Cortex of kidney (tissue), 1 donor: Measurements from ENCODE around the gene SHC2.
"Not testable (repeated sequence)": the region's sequence is repeated elsewhere in the genome, so short reads cannot be mapped to it uniquely, and the experiment has no call there.

Source experiments
- DNase-seq: peaks from one replicate; lab custom pipeline; 2025; lab: John Stamatoyannopoulos, UW

The SHC2 gene

DNA sequence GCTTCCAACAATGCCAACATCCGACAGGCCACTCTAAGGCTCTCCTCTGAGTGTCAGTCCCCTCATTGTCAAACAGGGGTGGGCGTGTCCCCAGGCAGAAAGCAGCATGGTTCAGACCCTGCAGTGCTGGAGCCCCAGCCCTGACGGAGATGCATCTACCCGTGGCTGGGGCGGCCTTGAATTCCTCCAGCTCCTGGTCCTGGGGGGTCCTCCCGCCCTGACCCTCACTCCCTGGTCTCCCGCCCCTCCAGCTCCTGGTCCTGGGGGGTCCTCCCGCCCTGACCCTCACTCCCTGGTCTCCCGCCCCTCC lies 38.0 kb downstream of the SHC2 start:
- DNase-seq, result not testable (repeated sequence)

DNA sequence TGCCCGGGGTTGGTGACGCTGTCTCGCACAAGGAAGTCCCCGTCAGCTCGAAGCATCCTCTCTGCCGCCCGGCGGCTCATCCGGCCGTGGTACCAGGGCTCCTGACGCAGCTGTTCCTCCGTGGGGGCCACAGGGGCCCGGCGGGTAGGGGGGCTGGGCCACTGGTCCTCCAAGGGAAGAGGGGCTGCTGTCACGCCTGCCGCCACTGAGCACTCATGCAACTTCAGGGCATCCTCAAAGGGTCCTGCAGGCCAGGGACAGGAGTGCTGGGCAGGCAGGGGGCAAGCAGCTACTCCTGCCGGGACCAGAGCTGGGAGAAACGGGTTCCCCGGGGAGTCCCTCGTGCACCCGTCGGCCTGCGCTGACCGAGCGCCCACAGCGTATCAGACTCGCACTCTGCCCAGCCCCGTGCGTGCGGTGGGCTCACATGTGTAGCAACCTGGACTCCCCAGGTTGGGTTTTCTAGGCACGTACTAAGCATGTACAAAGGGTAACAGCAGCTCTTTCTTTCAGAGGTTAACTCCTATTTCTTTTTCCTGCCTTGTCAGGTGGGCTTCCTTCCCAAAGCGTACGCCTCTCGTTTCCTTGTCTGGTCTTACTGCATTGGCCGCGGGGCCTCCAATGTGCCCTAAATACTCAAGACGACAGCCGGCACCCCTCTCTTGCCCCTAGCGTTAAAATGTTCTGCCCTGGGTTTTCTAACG lies 38.5 kb downstream of the SHC2 start:
- no peak for DNase-seq

DNA sequence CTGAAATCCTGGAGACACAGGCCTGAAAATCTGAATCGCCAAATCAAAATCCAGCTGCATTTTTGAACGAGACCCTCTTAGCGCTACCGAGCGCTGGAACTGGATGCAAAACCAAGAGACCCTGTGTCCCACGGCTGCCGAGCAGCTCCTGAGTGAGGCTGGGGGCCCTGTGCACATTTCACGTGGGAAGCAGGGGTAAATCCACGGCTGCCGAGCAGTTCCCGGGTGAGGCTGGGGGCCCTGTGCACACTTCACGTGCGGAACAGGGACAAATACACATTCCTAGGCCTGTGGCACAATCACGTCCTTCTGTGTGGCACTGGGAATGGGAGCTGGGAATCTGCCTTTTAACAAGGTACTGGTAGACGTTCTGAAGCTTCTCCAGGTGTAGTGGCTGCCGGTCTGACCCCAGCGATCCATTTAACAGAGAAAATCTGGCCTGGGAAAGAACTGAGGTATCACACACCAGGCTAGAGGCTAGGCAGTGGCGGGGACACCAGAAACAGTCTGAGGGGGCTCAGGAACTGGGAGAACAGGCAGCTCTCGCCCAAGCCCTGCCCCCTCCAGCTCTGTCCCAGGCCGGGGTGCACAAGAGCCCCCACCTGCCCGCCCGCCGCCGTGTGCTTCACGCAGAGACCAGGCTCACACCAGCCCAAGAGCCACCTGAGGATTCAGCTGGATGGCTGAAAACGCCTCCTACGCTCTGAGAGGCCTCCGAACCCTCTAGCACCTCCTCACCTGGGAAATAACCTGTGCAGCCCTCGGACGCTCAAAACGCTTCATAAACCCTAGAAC lies 40.9 kb downstream of the SHC2 start:
- no peak for DNase-seq

DNA sequence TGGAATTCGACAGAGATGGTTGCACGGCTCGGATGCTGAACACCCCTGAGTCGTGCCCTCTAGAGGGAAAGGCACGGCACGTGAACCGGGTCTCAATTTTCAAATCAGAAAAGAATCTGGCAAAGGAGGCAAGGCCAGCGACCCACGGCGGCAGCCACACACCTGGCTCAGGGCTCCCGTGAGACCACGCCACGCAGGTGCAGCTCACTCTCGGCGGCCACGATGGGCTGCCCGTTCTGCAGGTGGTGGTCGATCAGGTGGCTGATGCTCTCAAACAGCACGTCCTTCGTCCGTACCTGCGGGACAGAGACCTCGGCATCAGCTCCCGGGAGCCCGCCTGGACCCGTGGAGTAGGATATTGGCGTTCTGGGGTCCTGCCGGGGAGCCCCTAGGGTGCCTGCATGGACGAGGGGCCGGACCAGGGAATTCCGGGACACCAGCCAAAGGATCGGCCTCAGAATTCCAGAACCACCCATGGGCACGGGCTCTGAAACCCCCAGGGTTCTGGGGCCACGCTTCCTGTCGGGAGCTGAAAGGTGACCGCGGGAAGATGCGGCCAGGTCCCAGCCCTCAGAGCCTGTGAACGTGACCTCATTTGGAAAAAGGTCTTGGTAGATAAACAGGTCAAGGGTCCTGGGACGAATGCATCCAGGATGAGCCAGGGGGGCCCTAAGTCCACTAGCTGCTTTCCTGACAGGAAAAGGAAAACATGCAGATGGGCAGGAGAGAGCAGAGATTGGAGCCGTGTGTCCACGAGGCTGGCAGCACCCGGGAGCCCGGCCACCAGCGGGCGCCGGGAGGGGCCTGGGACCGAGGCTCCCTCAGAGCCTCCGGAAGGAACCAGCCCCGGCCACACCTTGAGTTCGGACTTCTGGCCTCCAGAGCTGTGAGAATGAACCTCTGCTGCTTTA lies 41.8 kb downstream of the SHC2 start:
- no peak for DNase-seq

DNA sequence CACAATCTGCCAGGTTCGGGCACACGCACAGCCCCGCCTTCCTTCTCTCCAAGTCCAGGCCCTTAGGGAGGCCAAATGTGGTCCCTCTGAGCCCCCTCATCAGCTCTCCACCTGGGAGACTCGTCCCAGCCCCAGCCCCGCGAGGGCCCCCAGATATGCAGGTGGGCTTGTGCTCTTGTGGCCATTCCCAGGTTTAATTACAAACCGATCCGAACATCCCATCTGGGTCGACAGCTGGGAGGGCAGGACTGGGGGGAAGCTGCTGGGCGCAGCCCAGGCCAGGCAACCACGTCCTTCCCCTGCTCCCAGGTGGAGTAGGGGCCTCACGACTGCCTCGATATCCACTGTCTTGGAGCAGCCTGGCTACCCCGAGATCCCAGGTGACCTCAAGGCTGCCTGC lies 44.4 kb downstream of the SHC2 start:
- DNase-seq, result no peak

DNA sequence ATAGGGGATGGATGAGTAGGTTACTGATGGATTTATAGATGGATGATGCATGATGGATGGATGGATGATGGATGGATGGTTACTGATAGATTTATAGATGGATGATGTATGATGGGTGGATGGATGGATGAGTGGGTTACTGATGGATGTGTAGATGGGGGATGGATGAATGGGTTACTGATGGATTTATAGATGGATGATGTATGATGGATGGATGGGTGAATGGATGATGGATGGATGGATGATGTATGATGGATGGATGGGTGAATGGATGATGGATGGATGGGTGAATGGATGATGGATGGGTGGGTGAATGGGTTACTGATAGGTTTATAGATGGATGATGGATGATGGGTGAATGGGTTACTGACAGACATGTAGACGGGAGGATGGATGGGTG lies 45.5 kb downstream of the SHC2 start:
- no peak for DNase-seq

DNA sequence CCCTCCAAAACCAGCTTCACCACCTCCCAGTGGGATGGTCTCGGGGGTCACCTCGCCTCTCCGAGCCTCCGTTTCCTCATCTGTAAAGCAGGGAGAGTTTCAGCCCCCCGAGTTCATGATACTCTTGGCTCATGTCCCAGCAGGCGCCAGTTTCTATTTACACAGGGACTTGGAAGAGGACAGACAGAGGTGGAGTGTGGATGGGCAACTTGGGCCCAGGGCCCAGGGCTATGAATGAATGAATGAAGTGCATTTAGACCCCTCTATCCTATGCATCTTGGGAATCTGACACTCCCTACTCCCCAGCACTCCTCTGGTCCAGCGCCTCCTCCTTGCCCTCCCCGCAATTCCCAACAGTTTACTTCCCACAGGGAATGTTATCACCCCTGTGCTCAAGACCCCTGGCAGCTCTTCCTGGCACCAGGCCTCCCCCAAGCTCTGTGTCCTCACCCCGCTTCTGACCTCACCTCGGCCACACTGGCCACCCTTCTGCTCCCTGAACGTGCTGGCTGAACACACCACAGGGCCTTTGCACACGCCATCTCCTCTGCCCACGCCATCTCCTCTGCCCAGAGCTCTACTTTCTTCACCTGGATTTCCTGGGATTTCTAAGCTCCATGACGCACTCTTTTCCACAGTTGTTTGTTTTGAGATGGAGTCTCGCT lies 46.9 kb downstream of the SHC2 start:
- DNase-seq, result no peak

DNA sequence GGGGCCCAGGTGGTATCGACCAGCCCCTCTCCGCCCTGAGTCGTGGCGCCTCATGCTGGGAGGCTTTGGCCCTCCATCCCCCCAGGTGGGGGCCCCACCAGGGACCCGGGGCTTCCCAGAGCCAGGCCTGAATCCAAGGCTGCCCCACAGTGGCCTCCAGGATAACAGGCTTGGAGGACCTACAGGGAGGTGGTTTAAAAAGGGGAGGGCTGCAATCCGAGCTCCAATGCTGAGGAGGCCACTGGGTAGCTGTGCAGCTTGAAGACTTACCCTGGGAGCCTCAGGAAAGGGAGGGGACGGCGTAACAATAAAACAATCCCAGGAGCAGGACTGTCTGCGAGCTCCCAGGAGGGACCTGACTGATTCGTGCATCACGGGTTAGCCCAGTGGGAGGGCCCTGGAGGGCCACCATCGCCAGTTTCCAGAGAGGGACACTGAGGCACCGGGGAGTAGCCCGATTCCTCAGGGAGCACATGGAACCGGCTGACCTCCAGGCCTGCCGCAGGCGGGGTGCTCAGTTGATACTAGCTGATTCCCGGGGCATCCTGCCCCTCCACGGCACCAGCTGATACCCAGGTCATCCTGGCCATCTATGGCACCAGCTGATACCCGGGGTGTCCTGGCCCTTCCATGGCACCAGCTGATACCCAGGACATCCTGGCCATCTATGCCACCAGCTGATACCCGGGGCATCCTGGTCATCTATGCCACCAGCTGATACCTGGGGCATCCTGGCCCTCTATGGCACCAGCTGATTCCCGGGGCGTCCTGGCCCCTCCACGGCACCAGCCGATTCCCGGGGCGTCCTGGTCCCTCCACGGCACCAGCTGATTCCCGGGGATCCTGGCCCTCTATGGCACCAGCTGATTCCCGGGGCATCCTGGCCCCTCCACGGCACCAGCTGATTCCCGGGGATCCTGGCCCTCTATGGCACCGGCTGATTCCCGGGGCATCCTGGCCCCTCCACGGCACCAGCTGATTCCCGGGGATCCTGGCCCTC lies 48.2 kb downstream of the SHC2 start:
- no peak for DNase-seq

DNA sequence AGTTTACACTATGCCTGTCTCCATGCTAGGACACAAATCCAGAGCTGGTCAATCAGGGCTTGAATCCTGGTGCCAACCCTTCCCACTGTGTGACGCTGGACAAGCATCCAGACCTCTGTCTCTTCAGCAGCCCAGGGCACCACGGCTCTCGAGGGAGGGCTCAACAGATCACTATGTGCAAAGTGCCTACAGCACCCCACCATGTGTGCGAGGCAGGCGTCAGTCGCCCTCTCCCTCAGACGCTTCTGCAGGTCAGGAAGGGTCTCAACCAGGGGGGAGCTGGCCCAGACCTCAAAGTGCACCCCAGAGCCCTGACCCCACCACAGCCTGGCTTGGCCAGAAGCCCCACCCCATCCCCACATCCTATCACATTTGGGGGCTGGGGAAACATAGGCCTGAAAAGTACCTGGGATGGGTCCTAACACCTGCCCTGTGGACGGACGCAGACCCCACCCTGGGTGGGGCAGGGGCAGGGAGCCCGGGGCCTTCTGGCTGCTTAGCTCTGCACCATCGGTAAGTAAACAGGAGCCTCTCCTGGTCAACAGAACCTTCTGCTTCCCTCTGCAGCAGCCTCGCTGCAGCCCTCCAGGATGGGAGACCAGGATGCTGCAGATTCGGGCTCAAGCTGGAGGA lies 49.0 kb downstream of the SHC2 start:
- no peak for DNase-seq

DNA sequence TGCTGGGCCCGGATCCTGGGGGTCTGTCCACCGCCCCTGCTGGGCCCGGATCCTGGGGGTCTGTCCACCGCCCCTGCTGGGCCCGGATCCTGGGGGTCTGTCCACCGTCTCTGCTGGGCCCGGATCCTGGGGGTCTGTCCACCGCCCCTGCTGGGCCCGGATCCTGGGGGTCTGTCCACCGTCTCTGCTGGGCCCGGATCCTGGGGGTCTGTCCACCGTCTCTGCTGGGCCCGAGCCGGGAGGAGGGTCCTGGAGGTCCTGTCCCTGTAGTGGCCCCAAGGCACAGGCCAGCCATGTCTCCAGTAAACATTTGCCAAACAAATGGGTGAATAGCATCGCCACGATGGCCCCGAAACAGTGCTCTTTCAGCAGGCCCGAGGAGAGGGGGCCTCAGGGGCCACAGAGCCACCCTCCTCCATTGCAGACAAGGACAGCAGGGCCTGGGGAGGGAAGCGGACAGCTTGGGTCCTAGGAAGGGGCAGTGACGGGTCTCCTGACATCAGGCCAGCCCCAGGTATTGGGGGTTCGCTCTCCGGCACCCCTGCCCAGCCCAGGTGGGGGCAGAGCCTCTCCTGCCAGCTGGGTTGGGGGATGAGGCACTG lies 49.6 kb downstream of the SHC2 start:
- DNase-seq, result not testable (repeated sequence)

DNA sequence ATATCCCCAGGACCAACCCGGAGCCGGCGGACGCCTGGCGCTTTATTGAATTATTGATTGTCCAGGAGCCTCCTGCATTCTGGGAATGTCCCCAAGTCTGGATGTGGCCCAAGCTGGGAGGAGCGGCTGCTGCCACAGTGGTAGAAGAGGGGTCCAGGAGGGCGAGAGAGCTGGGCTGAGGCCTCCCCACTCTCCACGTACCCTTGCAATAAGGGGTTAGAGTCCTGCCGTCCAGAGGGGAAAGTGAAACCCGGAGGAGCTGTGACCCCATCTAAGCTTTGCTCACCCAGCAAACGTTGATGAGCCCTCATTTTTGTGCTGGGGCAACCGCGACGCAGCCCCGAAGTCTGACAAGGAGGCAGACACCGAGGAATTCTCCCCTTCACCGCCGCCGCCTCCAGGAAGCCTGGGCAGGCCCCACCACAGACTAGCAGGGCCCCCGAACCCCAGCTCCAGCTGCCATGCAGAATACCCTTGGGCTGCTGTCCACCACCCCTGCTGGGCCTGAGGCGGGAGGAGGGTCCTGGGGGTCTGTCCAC lies 50.5 kb downstream of the SHC2 start:
- no peak for DNase-seq

DNA sequence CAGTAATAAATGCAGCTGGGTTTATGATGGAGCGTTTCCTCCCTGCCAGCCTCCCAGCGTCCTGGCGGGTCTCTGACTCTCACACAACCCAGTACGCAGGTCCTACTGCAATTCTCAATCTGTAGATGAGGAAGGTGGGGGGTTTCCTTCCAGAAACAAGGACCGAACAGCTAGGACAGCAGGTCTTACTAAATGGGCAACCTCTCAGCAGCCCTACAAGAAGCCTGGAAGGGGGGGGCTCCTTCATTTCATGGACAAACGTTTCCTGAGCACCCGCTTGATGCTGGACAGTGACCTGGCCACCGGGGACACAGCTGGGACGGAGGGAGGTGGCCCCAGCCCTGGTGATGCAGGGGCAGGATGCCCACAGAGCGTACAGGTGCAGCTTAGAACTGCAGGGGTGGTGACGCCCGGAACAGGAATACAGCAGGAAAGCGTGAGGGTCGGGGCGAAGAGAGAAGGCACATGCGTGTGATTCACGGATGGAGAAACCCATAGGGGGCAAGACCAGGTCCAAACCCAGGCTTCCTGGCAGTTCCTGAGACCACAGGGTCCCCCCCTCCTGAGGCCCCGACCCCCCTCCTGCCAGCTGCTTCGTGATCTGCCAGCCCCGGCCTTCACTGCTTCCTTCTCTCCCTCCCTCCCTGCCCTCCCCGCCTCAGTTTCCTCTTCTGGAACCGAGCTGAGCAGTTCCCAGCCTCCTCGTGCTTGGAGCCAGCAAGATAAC lies 51.2 kb downstream of the SHC2 start:
- DNase-seq, result no peak

DNA sequence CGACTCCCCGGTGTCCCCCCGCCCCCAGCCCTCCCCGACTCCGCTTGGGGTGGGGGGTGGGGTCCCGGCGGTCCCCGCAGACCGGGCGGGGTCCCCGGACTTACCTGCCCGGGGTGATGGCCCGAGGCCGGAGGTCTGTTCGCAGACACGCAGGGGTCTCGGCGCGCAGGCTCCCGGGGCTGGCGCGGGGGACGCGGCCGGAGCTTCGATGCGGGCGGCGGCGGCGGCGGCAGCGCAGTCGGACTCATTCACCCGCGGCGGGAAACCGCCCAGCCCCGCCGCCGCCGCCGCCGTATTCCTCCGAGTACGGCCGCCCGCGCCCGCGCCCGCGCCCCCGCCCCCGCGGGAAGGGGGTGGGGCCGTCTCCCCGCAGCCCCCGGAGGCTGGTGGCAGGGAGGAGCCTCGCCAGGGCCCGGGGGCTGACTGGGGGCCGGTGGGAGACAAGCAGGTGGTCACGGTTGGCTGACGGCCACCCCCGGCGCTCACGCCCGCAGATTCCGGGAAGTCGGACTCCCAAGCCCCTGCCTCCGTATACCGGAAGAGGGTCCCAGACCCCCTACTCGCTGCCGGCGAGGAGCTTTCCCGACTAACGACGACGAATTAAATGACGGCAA lies 51.8 kb downstream of the SHC2 start, which contains the start of gene C2CD4C:
TSS of gene C2CD4C (minus strand) at position 246 of the 614 bp plus-strand sequence. CDS start 786 bp downstream, outside the sequence.
- no peak for DNase-seq

DNA sequence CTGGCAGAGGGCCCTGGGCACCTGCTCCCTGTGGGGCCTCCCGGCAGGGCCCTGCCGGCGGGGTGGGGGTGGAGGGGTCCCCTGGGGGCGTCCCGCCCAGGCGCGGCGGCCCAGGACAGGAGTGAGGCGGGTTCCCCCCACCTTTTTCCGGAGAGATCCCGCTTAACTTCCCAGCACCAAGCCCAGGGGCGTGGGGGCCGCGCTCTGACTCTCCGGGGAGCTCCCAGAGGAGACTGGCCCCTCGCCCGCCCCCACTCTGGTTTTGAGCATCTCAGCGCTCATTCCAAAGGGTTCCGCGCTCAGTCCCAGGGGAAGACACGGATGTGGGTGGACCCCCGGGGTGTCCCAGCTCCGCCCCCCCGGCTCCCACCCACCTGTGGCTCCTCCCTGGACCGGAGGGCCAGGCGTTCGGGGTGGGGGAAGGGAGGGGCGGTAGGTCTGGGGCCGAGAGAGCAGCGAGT lies 52.4 kb downstream of the SHC2 start:
- no peak for DNase-seq

DNA sequence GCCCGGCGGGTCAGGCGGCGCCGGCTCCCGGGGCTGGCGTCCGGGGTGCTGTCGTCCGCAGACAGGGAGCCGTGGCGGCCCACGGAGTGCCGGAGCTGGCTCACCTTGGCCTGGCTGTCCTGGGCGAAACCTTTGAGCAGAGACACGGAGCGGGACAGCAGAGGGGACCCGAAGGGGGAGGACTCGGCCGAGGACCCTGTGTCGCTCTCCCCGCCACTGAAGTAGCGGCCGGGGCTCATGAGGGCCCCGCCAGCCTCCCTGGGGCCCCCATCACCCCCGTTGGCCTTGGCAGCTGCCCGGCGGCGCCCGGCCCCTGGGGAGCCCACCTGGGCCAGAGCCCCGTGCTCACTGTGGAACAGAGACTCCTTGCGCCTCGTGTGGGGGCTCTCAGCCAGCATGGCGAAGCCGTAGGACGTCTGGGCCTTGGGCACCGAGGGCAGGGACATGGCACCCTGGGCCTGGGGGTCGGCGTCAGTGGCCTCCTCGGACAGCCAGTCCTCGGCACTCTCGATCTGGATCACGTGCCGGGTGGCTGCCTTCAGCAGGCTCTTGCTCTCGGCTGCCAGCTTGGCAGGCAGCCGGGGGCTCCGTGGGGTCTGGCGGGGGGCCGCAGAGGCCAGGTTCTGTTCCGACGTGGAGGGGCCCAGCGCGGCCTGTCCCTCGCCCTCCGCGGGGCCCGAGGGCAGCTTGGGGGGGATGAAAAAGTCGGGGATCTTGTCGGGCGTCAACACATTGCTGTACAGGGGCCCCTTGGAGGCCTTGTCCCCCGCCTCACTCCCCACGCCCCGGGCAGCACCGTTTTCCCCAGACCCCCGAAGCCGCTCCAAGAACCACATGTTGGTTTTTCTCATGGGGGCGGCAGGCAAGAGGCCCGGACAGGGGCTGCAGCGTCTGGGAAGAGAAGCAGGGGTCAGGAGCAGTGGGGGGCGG lies 53.1 kb downstream of the SHC2 start:
- DNase-seq, result no peak

DNA sequence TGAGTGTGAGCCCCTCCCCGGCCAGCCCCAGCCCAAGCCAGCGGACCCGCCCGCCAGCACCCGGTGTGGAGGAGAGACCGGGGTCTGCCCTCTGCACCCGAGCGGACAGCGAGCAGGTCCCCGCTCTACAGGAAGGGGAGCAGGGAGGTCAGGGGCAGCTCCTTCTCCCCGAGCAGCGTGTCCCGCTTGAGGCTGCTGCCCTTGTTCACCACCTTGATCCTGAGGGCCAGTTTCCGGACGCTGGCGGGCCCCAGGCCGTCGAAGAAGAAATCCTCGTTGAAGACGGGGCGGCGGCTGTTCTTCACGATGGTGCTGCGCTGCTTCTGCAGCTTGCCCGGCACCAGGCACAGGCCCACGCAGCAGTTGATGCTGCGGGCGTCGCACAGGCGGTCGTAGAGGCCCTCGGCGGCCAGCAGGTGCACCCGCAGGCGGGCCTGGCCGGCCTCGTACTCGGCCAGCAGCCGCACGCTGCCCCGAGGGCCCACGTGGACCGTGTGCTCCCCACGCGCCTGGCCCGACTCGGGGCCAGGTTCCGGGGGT lies 53.8 kb downstream of the SHC2 start:
- no peak for DNase-seq
